ENCODE data around the gene ACADVL.

Gene ACADVL

GRCh38 chr17:7183433-7184090 is 36.2 kb upstream of the ACADVL start:
- Mint-ChIP-seq H3K36me3 (ENCODE audit: low read depth) (no peaks in the 10 kb centered on the region), H3K27me3 (no peaks in the 10 kb centered on the region), H3K27ac (no peak overlapping the region), H3K4me3 (no peak overlapping the region), H3K4me1 (ENCODE audit: low read depth) (no peaks in the 10 kb centered on the region), H3K9me3 (no peaks in the 10 kb centered on the region)
- DNase-seq = no peak

- Mint-ChIP-seq H3K27me3 (no peaks in the 10 kb centered on the region), H3K36me3 (ENCODE audit: low read depth) (no peaks in the 10 kb centered on the region), H3K9me3 (no peaks in the 10 kb centered on the region), H3K4me3 (no peak overlapping the region), H3K4me1 (ENCODE audit: low read depth) (no peaks in the 10 kb centered on the region), H3K27ac (no peak overlapping the region)
- DNase-seq = no peak
Measured at GRCh38 chr17:7184091-7184488, 35.6 kb upstream of the ACADVL start.

- no peak overlapping the region for H3K27ac Mint-ChIP-seq
- H3K4me1 Mint-ChIP-seq (ENCODE audit: low read depth) = no peaks in the 10 kb centered on the region
- H3K4me3 Mint-ChIP-seq = no peak overlapping the region
- DNase-seq = no peak
- H3K36me3 Mint-ChIP-seq (ENCODE audit: low read depth) = no peaks in the 10 kb centered on the region
- no peaks in the 10 kb centered on the region for H3K9me3 Mint-ChIP-seq
- no peaks in the 10 kb centered on the region for H3K27me3 Mint-ChIP-seq
Measured at GRCh38 chr17:7184647-7185046, 35.1 kb upstream of the ACADVL start.

GRCh38 chr17:7186241-7186640 is 33.5 kb upstream of the ACADVL start:
- Mint-ChIP-seq H3K36me3 (ENCODE audit: low read depth) (no peaks in the 10 kb centered on the region), H3K4me3 (no peak overlapping the region), H3K4me1 (ENCODE audit: low read depth) (no peaks in the 10 kb centered on the region), H3K27ac (no peak overlapping the region), H3K27me3 (no peaks in the 10 kb centered on the region), H3K9me3 (no peaks in the 10 kb centered on the region)
- DNase-seq = no peak

GRCh38 chr17:7190276-7190917 is 29.3 kb upstream of the ACADVL start:
- H3K27ac Mint-ChIP-seq = no peak overlapping the region
- no peaks in the 10 kb centered on the region for H3K9me3 Mint-ChIP-seq
- DNase-seq = no peak
- no peaks in the 10 kb centered on the region for H3K4me1 Mint-ChIP-seq (ENCODE audit: low read depth)
- no peaks in the 10 kb centered on the region for H3K27me3 Mint-ChIP-seq
- peaks cover 3% of the 10 kb centered on the region for H3K36me3 Mint-ChIP-seq (ENCODE audit: low read depth)
- H3K4me3 Mint-ChIP-seq = no peak overlapping the region

GRCh38 chr17:7191069-7191468 is 28.7 kb upstream of the ACADVL start:
- Mint-ChIP-seq H3K4me3 (no peak overlapping the region), H3K4me1 (ENCODE audit: low read depth) (no peaks in the 10 kb centered on the region), H3K27me3 (no peaks in the 10 kb centered on the region), H3K9me3 (no peaks in the 10 kb centered on the region), H3K27ac (no peak overlapping the region), H3K36me3 (ENCODE audit: low read depth) (peaks cover 6% of the 10 kb centered on the region)
- DNase-seq = no peak

- peak; percentile 52 for DNase-seq
- H3K9me3 Mint-ChIP-seq = no peaks in the 10 kb centered on the region
- no peak overlapping the region for H3K4me3 Mint-ChIP-seq
- no peak overlapping the region for H3K27ac Mint-ChIP-seq
- H3K4me1 Mint-ChIP-seq (ENCODE audit: low read depth) = no peaks in the 10 kb centered on the region
- peaks cover 9% of the 10 kb centered on the region for H3K36me3 Mint-ChIP-seq (ENCODE audit: low read depth)
- H3K27me3 Mint-ChIP-seq = no peaks in the 10 kb centered on the region
Measured at GRCh38 chr17:7191571-7192270, 28.0 kb upstream of the ACADVL start.

GRCh38 chr17:7192271-7192937 is 27.3 kb upstream of the ACADVL start:
- H3K4me3 Mint-ChIP-seq = no peak overlapping the region
- H3K27ac Mint-ChIP-seq = no peak overlapping the region
- no peaks in the 10 kb centered on the region for H3K4me1 Mint-ChIP-seq (ENCODE audit: low read depth)
- no peaks in the 10 kb centered on the region for H3K9me3 Mint-ChIP-seq
- no peak for DNase-seq
- peaks cover 13% of the 10 kb centered on the region for H3K36me3 Mint-ChIP-seq (ENCODE audit: low read depth)
- no peaks in the 10 kb centered on the region for H3K27me3 Mint-ChIP-seq

- Mint-ChIP-seq H3K9me3 (no peaks in the 10 kb centered on the region), H3K27me3 (no peaks in the 10 kb centered on the region), H3K4me3 (no peak overlapping the region)
Measured at GRCh38 chr17:7195971-7196370, 23.8 kb upstream of the ACADVL start.

GRCh38 chr17:7196651-7197401 is 22.9 kb upstream of the ACADVL start:
- DNase-seq = no peak
- Mint-ChIP-seq H3K36me3 (ENCODE audit: low read depth) (peaks cover 13% of the 10 kb centered on the region), H3K9me3 (no peaks in the 10 kb centered on the region), H3K4me3 (no peak overlapping the region), H3K4me1 (ENCODE audit: low read depth) (no peaks in the 10 kb centered on the region), H3K27me3 (no peaks in the 10 kb centered on the region), H3K27ac (peak overlapping the region; percentile 18)

More at GRCh38 chr17:7195971-7196370, 23.8 kb upstream of the ACADVL start:
- Mint-ChIP-seq H3K4me1 (ENCODE audit: low read depth) (no peaks in the 10 kb centered on the region), H3K27ac (no peak overlapping the region), H3K36me3 (ENCODE audit: low read depth) (peaks cover 13% of the 10 kb centered on the region)
- no peak for DNase-seq

- Mint-ChIP-seq H3K4me3 (no peak overlapping the region), H3K36me3 (ENCODE audit: low read depth) (peaks cover 7% of the 10 kb centered on the region), H3K27ac (peak overlapping the region; percentile 29), H3K9me3 (no peaks in the 10 kb centered on the region), H3K27me3 (no peaks in the 10 kb centered on the region), H3K4me1 (ENCODE audit: low read depth) (peaks cover 27% of the 10 kb centered on the region)
- DNase-seq = no peak
Measured at GRCh38 chr17:7203391-7203790, 16.3 kb upstream of the ACADVL start.

- no peak for DNase-seq
- no peaks in the 10 kb centered on the region for H3K27me3 Mint-ChIP-seq
- H3K36me3 Mint-ChIP-seq (ENCODE audit: low read depth) = peaks cover 7% of the 10 kb centered on the region
- H3K4me1 Mint-ChIP-seq (ENCODE audit: low read depth) = peaks cover 27% of the 10 kb centered on the region
- peak overlapping the region; percentile 74 for H3K4me3 Mint-ChIP-seq
- H3K9me3 Mint-ChIP-seq = no peaks in the 10 kb centered on the region
- H3K27ac Mint-ChIP-seq = peak overlapping the region; percentile 86
Measured at GRCh38 chr17:7204336-7204735, 15.4 kb upstream of the ACADVL start.

- H3K27ac Mint-ChIP-seq = peak overlapping the region; percentile 86
- peaks cover 7% of the 10 kb centered on the region for H3K36me3 Mint-ChIP-seq (ENCODE audit: low read depth)
- H3K9me3 Mint-ChIP-seq = no peaks in the 10 kb centered on the region
- peaks cover 27% of the 10 kb centered on the region for H3K4me1 Mint-ChIP-seq (ENCODE audit: low read depth)
- H3K4me3 Mint-ChIP-seq = peak overlapping the region; percentile 74
- DNase-seq = peak; percentile 93
- H3K27me3 Mint-ChIP-seq = no peaks in the 10 kb centered on the region
Measured at GRCh38 chr17:7204828-7205461, 14.8 kb upstream of the ACADVL start.

- Mint-ChIP-seq H3K4me1 (ENCODE audit: low read depth) (peaks cover 27% of the 10 kb centered on the region), H3K27ac (peak overlapping the region; percentile 86), H3K36me3 (ENCODE audit: low read depth) (peaks cover 7% of the 10 kb centered on the region), H3K4me3 (peak overlapping the region; percentile 74), H3K9me3 (no peaks in the 10 kb centered on the region), H3K27me3 (no peaks in the 10 kb centered on the region)
- no peak for DNase-seq
Measured at GRCh38 chr17:7205561-7205960, 14.2 kb upstream of the ACADVL start.
